NCI-H2107 (cell line): ENCODE data around the gene TRPC1.

Source experiments
- DNase-seq: peaks from one replicate; lab custom pipeline; 2025; lab: John Stamatoyannopoulos, UW

The TRPC1 gene

GRCh38 chr3:142844339-142844977, 120.6 kb downstream of the TRPC1 start:
- no peak for DNase-seq

- DNase-seq = no peak
Observed at GRCh38 chr3:142846779-142847577, 123.1 kb downstream of the TRPC1 start.

GRCh38 chr3:142849148-142849547, 125.3 kb downstream of the TRPC1 start:
- DNase-seq = no peak

- no peak for DNase-seq
Observed at GRCh38 chr3:142850395-142851023, 126.7 kb downstream of the TRPC1 start.

GRCh38 chr3:142852009-142852408, 128.2 kb downstream of the TRPC1 start:
- no peak for DNase-seq

- no peak for DNase-seq
Observed at GRCh38 chr3:142853270-142854168, 129.7 kb downstream of the TRPC1 start.

GRCh38 chr3:142857056-142857455, 133.2 kb downstream of the TRPC1 start:
- peak; percentile 81 for DNase-seq
